HepG2 (cell line): Measurements from ENCODE around the gene CLCN1. TPM values are rescaled to one million over a fixed set of nuclear protein-coding genes. Genes with fewer than 3 reads are reported as not detected.

ENCODE experiments used
- BCL6 ChIP-seq: IDR thresholded peaks from 2 replicates; pipeline ENCODE4 v1.6.1; 2016; ENCODE audit warnings: missing genetic modification reagents, missing compliant biosample characterization
- ELF1 ChIP-seq: sonication (generic); formaldehyde crosslinking; IDR thresholded peaks from 2 replicates; pipeline ENCODE4 v1.4.0; 2020; ENCODE audit warnings: missing genetic modification reagents
- ERF ChIP-seq: IDR thresholded peaks from 2 replicates; pipeline ENCODE4 v1.6.1; 2018; ENCODE audit warnings: missing biosample characterization, missing genetic modification reagents
- GPN1 ChIP-seq: sonication (generic); formaldehyde crosslinking; IDR thresholded peaks from 2 replicates; pipeline ENCODE4 v1.5.1; 2020; ENCODE audit warnings: missing genetic modification reagents, borderline replicate concordance
- HMGA1 ChIP-seq: sonication (generic); formaldehyde crosslinking; conservative IDR thresholded peaks from 2 replicates; pipeline ENCODE4 v1.4.0; 2020; ENCODE audit warnings: missing genetic modification reagents
- HOXA7 ChIP-seq: sonication (generic); formaldehyde crosslinking; IDR thresholded peaks from 2 replicates; pipeline ENCODE4 v1.8.1; 2022; ENCODE audit warnings: mild to moderate bottlenecking, missing genetic modification reagents, moderate library complexity
- KMT2B ChIP-seq: IDR thresholded peaks from 2 replicates; pipeline ENCODE4 v1.6.1; 2016; ENCODE audit warnings: missing genetic modification reagents, missing compliant biosample characterization
- RFXAP ChIP-seq: sonication (generic); formaldehyde crosslinking; IDR thresholded peaks from 2 replicates; pipeline ENCODE4 v1.4.0; 2020; ENCODE audit warnings: missing genetic modification reagents, borderline replicate concordance
- RORA ChIP-seq: sonication (generic); formaldehyde crosslinking; IDR thresholded peaks from 2 replicates; pipeline ENCODE4 v1.5.0; 2020; ENCODE audit warnings: mild to moderate bottlenecking, missing genetic modification reagents, moderate library complexity
- SIN3A ChIP-seq: IDR thresholded peaks from 2 replicates; pipeline ENCODE4 v1.6.1; 2011; ENCODE audit warnings: low read depth, mild to moderate bottlenecking, control low read depth, low read length, borderline replicate concordance
- XRCC5 ChIP-seq: fragments of 200-400 bp; formaldehyde crosslinking; optimal IDR thresholded peaks from 2 replicates; pipeline ENCODE3; 2017; ENCODE audit warnings: mild to moderate bottlenecking, low read length
- ZBTB20 ChIP-seq: sonication (generic); formaldehyde crosslinking; IDR thresholded peaks from 2 replicates; pipeline ENCODE4 v1.8.1; 2023; ENCODE audit warnings: missing genetic modification reagents, low read depth, mild to moderate bottlenecking, borderline replicate concordance
- ZFP36L1 ChIP-seq: sonication (generic); formaldehyde crosslinking; IDR thresholded peaks from 2 replicates; pipeline ENCODE4 v1.8.0; 2022; ENCODE audit warnings: mild to moderate bottlenecking, missing genetic modification reagents, moderate library complexity
- ZNF709 ChIP-seq: sonication (generic); formaldehyde crosslinking; IDR thresholded peaks from 2 replicates; pipeline ENCODE4 v1.5.0; 2020; ENCODE audit warnings: mild to moderate bottlenecking, missing genetic modification reagents
- polyA plus RNA-seq, 8 experiments: library from polyadenylated mRNA; depleted of rRNA in 3 of 8; stranded (reverse) in 7 of 8; unstranded in 1 of 8; fragments of >200 nt; fragmentation: Illumina TruSeq in 4 of 8; extraction: Trizol in 4 of 8; gene quantifications; 2 replicates each; pipeline versions ENCODE4 v1.2.1 to v1.2.3, GENCODE V29; 2011 to 2016; ENCODE audit warnings: low read depth in 4 of 8, missing spikeins in 1 of 8, mixed read lengths in 1 of 8; ENCODE audit not compliant: insufficient read depth in 1 of 8
- total RNA-seq, 5 experiments: library from RNA; depleted of rRNA; stranded (reverse); fragments of >200 nt; fragmentation: Illumina TruSeq; extraction: Trizol; gene quantifications; 2 replicates each; pipeline ENCODE4 v1.2.3, GENCODE V29; 2016; ENCODE audit warnings: low read depth in 1 of 5
- TF ChIP-seq, protein P1 (sequence below): sonication (generic); formaldehyde crosslinking; IDR thresholded peaks from 2 replicates; pipeline ENCODE4 v1.5.0; 2020; ENCODE audit warnings: mild to moderate bottlenecking, low read depth, missing genetic modification reagents, borderline replicate concordance
- TF ChIP-seq, protein P2 (sequence below): sonication (generic); formaldehyde crosslinking; IDR thresholded peaks from 2 replicates; pipeline ENCODE4 v1.8.1; 2023; ENCODE audit warnings: mild to moderate bottlenecking, missing genetic modification reagents, borderline replicate concordance
- TF ChIP-seq, protein P3 (sequence below): sonication (generic); formaldehyde crosslinking; conservative IDR thresholded peaks from 2 replicates; pipeline ENCODE4 v1.8.0; 2022; ENCODE audit warnings: missing genetic modification reagents
- TF ChIP-seq, protein P4 (sequence below): sonication (generic); formaldehyde crosslinking; IDR thresholded peaks from 2 replicates; pipeline ENCODE4 v1.5.0; 2020; ENCODE audit warnings: mild to moderate bottlenecking, missing genetic modification reagents
- TF ChIP-seq, protein P5 (sequence below): sonication (generic); formaldehyde crosslinking; IDR thresholded peaks from 2 replicates; pipeline ENCODE4 v1.5.1; 2020; ENCODE audit warnings: mild to moderate bottlenecking, missing genetic modification reagents

The CLCN1 gene
- total and polyA plus RNA-seq, 2 of the 13 experiments (the other 11 are each of a cell fraction or from before 2014, with no cell fraction given), result 0.01 TPM; not detected in 1

DNA sequence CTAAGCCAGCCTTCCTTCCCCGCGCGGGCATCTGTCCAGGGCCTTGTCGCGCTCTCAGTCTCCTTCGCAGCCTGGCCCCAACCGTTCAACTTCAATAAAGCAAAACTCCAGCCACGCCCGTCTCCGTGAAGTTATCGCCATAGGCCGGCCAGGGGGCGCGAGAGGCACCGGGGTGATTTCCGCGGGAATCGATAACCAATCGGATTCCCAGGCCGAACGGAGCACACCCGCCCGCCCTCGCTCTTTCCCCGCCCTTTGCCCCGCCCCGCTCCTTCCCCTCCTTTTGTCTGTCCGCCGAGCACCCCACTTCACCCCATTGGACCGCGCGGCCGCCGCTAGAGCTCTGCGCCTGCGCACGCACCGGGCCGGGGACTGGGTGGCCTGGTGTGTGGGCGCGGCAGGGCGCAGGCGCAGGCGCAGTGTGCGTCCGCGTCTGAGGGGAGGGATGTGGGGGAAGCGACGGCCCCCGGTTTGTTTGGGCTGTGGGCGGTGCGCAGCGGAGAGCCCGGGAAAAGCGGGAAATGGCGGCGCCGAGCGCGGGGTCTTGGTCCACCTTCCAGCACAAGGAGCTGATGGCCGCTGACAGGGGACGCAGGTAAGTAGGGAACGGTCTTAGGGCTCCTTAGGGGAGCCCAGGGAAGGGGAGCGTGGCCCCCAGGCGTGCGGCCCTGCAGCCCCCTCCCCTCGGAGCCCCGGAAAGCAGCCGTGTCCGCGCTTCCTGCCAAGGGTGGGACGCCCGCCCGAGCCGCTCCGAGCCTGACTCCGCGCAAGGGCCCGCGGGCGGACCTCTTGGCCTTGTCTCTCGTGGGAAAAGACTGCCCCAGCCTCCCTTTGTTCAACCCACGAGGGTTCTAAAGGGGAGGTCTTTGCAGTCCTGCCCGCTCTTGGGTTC, 27.7 kb upstream of the CLCN1 start, which contains the start of gene CASP2 (continued):
- TF ChIP-seq, protein P1, sequence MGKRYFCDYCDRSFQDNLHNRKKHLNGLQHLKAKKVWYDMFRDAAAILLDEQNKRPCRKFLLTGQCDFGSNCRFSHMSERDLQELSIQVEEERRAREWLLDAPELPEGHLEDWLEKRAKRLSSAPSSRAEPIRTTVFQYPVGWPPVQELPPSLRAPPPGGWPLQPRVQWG (CRISPR knock-in tag), result no peak
- TF ChIP-seq, protein P2, sequence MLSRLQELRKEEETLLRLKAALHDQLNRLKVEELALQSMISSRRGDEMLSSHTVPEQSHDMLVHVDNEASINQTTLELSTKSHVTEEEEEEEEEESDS (CRISPR knock-in tag), result no peak
- TF ChIP-seq XRCC5, result no peak
- TF ChIP-seq SIN3A, result peak; percentile 61; the same call in 1 of the 2 replicates
- TF ChIP-seq RORA (CRISPR knock-in tag), result no peak
- peak; percentile 36; the same call in 1 of the 2 replicates for TF ChIP-seq ERF (CRISPR knock-in tag)
- TF ChIP-seq, protein P3, sequence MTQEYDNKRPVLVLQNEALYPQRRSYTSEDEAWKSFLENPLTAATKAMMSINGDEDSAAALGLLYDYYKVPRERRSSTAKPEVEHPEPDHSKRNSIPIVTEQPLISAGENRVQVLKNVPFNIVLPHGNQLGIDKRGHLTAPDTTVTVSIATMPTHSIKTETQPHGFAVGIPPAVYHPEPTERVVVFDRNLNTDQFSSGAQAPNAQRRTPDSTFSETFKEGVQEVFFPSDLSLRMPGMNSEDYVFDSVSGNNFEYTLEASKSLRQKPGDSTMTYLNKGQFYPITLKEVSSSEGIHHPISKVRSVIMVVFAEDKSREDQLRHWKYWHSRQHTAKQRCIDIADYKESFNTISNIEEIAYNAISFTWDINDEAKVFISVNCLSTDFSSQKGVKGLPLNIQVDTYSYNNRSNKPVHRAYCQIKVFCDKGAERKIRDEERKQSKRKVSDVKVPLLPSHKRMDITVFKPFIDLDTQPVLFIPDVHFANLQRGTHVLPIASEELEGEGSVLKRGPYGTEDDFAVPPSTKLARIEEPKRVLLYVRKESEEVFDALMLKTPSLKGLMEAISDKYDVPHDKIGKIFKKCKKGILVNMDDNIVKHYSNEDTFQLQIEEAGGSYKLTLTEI (CRISPR knock-in tag), result no peak
- peak; percentile 74 for TF ChIP-seq KMT2B (CRISPR knock-in tag)
- TF ChIP-seq, protein P4, sequence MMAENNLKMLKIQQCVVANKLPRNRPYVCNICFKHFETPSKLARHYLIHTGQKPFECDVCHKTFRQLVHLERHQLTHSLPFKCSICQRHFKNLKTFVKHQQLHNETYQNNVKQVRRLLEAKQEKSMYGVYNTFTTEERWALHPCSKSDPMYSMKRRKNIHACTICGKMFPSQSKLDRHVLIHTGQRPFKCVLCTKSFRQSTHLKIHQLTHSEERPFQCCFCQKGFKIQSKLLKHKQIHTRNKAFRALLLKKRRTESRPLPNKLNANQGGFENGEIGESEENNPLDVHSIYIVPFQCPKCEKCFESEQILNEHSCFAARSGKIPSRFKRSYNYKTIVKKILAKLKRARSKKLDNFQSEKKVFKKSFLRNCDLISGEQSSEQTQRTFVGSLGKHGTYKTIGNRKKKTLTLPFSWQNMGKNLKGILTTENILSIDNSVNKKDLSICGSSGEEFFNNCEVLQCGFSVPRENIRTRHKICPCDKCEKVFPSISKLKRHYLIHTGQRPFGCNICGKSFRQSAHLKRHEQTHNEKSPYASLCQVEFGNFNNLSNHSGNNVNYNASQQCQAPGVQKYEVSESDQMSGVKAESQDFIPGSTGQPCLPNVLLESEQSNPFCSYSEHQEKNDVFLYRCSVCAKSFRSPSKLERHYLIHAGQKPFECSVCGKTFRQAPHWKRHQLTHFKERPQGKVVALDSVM, result peak; percentile 45; the same call in 1 of the 2 replicates
- TF ChIP-seq RFXAP (CRISPR knock-in tag), result no peak
- peak; percentile 46; the same call in 1 of the 2 replicates for TF ChIP-seq ELF1 (CRISPR knock-in tag)
- TF ChIP-seq ZNF709, result peak; percentile 82; the same call in 1 of the 2 replicates
- TF ChIP-seq HMGA1 (CRISPR knock-in tag), result no peak
- TF ChIP-seq ZBTB20, result no peak
- TF ChIP-seq BCL6 (CRISPR knock-in tag), result 0 out of 2 replicates have a peak, but pooled peaks have one; percentile 12
- no peak for TF ChIP-seq ZFP36L1 (CRISPR knock-in tag)
- TF ChIP-seq GPN1, result no peak
- TF ChIP-seq, protein P5, sequence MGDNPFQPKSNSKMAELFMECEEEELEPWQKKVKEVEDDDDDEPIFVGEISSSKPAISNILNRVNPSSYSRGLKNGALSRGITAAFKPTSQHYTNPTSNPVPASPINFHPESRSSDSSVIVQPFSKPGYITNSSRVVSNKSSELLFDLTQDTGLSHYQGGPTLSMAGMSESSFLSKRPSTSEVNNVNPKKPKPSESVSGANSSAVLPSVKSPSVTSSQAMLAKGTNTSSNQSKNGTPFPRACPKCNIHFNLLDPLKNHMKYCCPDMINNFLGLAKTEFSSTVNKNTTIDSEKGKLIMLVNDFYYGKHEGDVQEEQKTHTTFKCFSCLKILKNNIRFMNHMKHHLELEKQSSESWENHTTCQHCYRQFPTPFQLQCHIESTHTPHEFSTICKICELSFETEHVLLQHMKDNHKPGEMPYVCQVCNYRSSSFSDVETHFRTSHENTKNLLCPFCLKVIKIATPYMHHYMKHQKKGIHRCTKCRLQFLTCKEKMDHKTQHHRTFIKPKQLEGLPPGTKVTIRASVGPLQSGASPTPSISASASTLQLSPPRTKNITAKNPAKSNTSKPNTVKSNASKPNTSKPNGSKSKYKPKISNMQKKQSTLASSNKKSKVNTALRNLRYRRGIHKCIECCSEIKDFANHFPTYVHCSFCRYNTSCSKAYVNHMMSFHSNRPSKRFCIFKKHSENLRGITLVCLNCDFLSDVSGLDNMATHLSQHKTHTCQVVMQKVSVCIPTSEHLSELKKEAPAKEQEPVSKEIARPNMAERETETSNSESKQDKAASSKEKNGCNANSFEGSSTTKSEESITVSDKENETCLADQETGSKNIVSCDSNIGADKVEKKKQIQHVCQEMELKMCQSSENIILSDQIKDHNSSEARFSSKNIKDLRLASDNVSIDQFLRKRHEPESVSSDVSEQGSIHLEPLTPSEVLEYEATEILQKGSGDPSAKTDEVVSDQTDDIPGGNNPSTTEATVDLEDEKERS (CRISPR knock-in tag), result 0 out of 2 replicates have a peak, but pooled peaks have one; percentile 31
- no peak for TF ChIP-seq HOXA7 (CRISPR knock-in tag)
